T follicular helper cell (primary cell): Measurements from ENCODE around the gene PAQR8.
"Not testable (repeated sequence)": the region's sequence is repeated elsewhere in the genome, so short reads cannot be mapped to it uniquely, and the experiment has no call there.

Experiments used
- DNase-seq: peaks from one replicate; pipeline ENCODE4 v3.0.0-alpha.2; 2020; ENCODE audit warnings: low read depth

The PAQR8 gene

DNA sequence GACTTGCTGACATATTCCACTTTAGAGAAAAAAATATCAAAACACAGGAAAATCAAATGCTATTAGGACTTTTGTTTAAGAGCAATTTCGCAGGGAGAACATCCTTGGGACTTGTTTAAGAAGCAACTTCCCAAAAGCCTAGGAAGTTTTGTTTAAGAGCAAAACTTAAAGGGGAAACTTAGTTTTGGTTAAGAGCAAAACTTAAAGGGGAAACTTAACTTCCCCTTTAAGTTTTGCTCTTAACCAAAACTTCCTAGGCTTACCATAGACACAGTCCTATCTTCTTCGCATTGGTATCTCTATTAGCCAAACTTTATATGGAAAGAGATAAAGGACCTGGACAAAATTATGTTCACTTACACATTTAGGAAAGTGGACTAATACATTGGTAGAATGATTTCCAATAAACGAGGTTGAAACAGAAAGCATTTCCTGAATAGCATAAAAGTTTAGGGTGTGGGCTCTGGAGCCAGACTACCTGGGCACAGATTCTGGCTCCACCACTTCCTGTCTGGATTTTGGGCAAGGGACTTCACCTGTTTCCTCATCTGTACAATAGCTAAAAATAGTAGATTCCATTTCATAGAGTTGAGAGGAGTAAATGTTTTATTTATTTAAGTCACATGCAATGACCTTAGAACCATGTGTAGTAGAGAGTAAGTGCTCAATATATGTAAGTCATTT is 15.7 kb downstream of the PAQR8 start:
- DNase-seq, result no peak

DNA sequence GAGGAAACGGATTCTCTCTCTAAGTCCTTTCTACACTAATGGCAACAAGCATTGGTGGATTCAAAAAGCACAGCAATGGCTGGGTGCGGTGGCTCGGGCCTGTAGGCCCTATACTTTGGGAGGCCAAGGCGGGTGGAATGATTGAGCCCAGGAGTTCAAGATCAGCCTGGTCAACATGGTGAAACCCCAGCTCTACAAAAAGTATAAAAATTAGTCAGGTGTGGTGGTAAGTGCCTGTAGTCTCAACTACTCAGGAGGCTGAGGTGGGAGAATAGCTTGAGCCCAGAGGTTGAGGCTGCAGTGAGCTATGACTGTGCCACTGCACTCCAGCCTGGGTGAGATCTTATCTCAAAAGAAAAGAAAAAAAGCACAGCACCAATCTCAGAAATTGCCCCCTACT is 19.3 kb downstream of the PAQR8 start:
- no peak for DNase-seq

DNA sequence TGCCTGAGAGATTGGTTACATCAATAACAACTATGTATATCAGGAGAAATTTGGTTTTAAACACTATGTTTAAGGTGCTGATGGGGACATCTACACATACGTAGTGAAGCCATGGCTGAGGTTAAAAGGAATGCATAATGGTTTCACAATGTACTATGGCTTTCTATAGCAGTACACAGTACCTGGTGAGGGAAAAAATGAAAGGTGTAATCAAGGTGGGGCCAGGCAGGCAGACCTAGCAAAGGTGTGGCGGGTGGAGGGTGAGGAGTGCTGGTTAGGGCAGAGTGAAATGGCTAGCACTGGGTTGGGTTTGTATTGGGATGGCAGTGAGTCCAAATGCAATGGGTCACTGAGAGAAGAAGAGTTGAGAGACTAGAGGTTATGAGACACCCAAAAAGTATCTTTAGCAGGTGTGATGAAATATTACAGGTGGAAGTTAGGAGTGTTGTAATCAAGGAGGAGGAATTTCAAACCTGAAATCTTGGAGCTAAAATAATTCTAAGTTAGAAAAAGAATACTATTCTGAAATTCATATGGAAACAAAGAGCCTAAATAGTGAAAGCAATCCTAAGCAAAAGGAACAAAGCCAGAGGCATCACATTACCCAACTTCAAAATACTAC is 22.3 kb downstream of the PAQR8 start:
- no peak for DNase-seq

DNA sequence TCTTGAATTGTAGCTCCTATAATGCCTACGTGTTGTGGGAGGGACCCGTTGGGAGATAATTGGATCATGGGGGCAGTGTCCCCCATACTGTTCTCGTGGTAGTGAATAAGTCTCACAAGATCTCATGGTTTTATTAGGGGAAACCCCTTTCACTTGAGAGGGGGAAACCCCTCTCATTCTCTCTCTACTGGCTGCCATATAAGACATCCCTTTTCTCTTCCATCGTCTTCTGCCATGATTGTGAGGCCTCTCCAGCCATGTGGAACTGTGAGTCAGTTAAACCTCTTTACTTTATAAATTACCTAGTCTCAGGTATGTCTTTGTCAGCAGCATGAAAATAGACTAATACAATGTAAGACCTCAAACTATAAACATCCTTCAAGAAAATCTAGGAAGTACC is 23.1 kb downstream of the PAQR8 start:
- DNase-seq, result no peak

DNA sequence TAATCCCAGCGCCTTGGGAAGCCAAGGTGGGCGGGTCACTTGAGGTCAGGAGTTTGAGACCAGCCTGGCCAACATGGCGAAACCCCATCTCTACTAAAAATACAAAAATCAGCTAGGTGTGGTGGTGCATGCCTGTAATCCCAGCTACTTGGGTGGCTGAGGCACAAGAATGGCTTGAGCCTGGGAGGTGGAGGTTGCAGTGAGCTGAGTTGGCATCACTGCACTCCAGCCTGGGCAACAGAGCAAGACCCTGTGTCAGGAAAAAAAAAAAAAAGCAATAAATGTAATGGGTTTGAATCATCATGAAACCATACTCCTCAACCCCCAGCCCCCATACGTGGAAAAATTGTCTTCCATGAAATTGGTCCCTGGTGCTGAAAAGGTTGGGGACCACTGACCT is 26.2 kb downstream of the PAQR8 start:
- DNase-seq, result not testable (repeated sequence)

DNA sequence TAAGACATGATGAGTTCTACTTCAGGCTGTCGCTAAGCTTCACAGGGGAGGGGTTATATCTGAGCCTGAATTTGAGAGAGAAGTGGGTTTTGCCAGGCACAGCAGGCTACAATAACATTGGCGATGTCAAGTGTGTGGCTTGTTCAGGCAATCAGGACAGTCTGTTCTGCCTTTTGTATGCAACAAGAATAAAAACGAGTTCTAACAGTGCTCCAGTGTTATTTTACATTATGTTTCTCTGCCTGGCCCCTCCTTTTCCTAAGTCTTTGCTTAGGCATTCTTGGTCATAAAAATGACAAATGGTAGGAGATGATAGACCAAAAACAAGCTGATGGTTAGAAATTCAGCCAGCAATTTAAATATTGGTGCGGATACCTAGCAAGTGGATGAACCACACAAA is 26.8 kb downstream of the PAQR8 start:
- DNase-seq, result no peak

DNA sequence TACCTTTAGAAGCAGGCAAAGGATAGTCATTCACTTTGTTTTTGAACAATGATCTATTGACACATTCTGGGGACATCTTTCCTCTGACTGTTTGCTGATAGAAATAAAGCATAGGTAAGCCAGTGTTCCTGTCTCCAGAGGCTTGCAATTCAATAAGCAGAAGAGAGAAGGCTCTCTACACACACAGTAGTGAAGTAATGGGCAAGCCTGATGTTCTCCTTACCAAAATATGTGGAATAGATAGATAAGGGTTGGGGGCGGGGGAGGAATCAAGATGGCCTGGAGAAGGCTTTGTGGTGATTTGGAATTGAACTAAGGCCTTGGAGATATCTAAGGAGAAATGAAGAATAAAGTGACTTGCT is 27.3 kb downstream of the PAQR8 start:
- DNase-seq, result no peak

DNA sequence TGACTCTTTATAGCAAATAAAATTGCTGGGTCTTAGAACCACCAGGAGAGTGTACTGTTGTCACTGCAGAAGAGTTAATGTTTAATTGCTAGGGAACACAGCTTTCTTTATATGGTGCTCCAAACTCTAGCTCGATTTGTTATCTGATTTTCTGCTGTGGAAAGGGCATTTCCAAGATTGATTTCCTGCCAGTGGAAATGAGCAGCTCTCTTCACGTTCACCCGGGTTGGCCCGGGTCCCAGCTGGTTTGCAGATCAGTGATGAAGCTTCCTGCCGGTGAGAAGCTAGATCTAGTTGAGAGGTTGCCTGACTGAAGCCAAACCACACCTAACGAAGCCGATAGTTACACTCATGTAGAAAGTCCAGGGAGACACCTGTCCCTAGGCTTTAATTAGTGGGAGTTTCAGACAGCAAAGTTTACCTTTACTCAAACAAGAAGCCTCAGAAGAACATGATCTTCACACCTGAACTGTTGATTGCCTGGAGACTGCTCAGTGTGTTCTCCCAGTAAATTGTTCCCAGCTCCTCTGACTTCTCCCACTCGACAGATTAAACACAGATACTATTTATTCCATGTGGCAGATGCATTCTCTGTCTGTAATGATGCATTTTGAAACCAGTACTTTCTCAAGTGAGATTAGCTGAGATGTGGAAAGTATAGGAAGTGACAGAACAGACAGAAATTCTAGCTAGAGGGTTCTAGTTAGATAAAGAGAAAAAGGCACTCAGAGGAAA is 27.8 kb downstream of the PAQR8 start:
- peak; percentile 58 for DNase-seq

DNA sequence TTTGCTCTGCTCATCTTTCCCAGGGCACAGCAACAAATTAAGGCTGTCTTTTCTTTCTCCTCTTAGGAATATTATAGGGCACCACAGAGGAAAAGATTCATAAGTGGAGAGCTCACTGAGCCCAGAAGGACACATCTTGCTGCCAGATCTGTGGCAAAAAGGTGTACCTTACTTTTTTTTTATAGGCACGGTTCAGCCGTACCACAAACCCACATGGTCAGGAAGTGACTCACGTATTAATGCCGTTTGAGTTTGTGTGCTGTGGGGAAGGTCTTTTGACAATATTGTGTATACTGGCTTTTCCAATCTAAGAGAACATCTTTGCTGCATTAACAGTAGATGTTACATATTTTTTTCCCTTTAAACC is 28.4 kb downstream of the PAQR8 start:
- DNase-seq, result peak; percentile 63

DNA sequence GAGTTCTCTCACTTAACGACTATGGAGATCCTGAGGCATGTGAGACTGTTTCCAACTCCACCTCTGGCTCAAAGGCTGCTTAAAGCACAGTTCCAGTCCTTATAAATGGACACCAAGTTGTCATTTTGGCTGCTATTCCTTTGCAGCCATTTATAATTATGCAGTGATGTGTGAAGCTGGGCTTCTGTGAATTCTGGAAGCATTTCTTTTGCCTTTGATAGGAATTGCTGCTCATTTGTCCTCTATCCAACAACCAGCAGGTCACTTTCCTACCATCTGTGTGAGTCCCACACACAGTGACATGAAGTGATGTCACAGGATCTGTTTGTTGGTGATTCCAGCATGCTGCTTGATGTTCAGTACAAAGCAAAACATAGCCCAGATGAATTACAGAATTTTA is 29.6 kb downstream of the PAQR8 start:
- DNase-seq, result no peak

DNA sequence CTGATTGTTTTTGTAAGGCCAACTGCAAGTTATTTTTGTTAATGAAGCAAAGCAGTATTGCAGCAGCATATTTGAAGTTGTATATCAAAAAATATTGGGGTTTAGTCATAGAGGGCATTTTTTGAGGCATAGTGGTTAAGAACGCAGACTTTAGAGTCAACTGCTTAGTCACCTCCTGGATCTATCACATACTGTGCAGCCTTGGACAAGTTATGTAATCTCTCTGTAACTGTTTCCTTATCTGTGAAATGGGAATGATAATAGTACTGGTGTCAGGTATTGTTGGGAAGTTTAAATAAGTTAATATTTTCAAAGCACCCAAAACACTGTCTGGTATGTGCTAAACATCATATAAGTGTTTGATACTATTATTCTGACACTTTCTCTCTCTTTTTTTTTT is 31.0 kb downstream of the PAQR8 start:
- no peak for DNase-seq

DNA sequence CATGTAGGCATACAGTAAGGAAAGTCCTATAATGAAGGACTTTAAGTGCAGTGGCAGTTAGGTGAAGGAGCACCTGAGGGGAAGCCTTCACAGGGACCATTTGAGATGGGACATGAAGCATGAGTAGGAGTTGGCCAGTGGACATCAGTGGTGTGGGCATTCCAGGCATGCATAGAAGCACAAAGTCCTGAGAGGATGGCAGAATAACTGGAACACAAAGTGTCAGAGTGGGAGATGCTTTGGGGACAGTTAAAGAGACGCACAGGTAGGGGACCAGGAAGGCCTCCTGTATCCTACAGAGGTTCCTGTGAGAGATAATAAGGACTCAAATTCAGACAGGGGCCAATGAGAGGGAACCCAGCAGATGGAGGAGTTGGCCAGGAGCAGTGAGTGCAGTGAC is 31.8 kb downstream of the PAQR8 start:
- DNase-seq, result no peak

DNA sequence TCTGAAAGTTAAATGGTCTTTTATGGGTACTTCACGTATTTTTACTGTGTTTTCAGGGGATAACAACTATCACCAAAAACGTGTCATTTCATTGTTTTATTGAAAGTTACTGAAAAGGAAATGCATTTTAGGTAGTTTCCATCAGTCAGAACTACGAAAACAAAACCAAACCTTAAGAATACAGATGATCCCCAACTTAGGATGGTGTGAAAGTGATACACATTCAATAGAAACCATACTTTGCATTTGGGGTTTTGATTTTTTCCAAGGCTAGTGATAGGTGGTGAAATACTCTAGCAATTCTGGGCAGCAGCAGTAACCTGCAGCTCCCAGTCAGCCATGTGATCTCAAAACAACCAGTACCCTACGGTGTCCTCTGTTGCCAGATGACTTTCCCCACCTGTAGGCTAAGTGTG is 32.3 kb downstream of the PAQR8 start:
- no peak for DNase-seq

DNA sequence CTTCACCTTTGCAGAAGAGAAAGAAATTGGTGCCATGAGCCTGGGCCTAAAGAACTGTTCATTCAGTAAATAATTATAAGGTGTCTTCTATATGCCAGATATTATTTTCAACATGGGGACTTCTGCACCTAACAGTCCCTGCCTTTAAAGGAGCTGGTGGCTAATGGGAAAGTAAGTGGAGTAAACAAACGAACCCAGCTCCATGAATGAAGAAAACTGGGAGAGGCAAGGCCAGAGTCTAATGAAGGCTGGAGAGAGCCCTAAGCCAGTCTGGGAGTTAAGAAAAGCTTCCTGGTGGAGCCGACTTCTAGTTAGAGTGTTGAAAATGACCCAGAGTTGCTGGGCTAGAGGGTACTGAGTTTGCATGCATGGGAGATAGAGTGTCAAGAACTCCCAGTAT is 34.0 kb downstream of the PAQR8 start:
- no peak for DNase-seq

DNA sequence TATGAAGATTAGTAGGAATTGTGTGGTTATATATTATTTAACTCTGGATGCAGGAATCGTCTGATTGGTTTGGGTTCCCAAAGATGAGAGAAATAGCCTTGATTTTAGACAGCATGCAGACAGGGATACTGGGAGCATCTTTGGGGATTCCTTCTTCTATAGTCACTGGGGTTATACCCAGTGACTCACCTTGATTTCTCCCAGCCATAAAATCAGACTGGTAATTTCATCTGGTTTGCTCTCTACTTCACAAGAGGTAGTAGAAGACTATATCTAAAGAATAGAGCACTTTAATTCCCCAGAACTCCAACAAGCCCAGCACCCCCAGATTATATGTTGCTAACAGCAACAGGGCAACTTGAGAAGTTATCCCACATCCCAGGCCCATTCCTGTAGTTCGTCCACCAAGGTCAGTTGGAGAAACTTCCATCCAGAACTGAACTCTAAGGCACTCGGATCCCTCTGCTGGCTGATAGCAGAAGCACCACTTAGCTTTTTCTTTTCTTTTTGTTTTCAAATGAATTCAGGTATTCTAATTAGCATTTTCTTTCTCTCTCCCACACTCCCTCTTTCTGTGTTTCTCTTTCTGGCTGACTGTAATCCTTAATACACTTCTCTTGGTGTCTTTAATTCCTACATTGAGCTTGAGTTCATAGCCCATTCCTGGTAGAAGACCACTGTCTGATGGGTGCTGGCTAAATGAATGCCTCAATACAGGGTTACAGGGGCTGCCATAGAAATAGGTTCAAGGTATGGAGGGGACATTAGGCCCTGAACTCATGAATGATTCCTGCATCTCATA is 37.8 kb downstream of the PAQR8 start:
- no peak for DNase-seq

DNA sequence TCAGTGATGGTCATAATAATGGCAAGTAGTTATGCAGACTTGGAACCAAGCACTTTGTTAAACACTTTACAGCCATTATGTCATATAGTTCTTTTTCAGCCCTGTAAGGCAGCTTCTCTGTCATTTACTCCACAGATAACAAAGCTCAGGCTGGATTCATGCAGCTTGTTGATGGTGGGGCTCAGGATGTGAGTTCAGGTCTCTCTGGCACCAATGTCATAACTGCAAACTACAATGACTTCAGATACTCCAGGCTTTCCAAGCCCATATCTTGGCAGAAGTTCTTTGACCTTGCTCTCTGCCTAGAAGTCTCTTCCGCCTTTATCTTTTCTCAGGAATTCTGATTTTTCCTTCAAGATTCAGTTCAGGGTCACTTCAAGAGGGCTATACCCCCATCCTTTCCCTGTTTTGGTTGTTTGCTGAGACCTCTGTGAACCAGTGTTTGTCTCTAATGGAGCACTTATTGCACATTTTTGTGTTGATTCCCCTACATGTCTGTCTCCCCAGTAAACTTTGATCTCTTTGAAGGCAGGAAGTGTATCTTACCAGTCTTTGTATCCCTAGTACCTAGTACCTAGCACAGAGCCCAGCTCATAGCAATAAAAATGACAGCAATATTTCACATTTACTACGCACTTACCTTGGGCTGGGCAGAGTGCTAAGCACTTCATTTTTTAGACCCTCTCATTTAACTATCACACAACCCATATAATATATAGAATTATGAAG is 38.5 kb downstream of the PAQR8 start:
- no peak for DNase-seq

DNA sequence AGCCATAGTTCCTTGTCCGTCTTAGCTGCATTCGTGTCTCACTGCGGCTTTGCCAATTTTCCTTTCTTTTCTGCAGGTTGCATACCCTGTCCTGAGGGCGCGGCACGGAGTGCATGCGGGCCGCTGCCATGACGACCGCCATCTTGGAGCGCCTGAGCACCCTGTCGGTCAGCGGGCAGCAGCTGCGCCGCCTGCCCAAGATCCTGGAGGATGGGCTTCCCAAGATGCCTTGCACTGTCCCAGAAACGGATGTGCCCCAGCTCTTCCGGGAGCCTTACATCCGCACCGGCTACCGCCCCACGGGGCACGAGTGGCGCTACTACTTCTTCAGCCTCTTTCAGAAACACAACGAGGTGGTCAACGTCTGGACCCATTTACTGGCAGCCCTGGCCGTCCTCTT is 41.1 kb downstream of the PAQR8 start:
- no peak for DNase-seq

DNA sequence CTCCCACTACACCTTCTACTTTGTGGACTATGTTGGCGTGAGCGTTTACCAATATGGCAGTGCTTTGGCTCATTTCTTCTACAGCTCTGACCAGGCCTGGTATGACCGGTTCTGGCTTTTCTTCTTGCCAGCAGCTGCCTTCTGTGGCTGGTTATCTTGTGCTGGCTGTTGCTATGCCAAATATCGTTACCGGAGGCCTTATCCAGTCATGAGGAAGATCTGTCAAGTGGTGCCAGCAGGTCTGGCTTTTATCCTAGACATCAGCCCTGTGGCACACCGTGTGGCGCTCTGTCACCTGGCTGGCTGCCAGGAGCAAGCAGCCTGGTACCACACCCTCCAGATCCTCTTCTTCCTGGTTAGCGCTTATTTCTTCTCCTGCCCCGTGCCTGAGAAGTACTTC is 41.7 kb downstream of the PAQR8 start:
- no peak for DNase-seq

DNA sequence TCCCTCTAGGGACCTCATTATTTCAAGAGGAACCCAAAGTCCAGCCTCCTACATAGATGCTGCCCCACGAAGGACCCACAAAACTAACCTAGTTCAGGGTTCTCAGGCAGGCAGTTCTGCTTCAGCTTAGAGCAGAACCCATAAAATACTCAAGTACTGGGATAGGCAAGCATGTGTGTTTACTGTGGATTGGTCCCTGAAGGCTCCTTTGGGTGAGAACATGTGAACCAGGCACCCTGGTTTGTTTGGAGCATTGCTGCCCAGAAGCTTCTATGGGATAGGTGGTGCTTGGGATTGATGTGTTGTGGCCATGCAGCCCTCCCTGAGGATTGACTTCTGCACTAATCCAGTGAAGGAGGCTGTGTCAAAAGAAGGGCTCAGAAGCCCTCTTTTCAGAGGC is 43.3 kb downstream of the PAQR8 start:
- no peak for DNase-seq

DNA sequence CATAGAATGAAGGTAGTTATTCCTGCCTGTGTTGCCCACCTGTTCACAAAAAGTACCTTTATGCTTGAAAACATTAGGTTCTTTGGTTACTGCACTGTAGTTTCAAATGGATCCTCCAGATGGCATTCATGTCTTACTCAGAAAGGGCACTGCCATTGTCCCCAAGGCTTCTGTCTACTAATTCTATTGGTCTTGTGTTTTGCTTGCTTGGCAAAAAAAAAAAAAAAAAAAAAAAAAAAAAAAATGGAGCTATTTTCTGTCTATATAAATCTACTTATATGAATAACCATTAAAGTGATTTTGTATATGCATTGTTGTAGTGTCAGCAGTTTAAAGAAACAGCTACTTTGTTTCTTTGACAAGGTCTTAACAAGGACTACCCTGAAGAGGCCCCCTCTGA is 45.5 kb downstream of the PAQR8 start:
- no peak for DNase-seq

DNA sequence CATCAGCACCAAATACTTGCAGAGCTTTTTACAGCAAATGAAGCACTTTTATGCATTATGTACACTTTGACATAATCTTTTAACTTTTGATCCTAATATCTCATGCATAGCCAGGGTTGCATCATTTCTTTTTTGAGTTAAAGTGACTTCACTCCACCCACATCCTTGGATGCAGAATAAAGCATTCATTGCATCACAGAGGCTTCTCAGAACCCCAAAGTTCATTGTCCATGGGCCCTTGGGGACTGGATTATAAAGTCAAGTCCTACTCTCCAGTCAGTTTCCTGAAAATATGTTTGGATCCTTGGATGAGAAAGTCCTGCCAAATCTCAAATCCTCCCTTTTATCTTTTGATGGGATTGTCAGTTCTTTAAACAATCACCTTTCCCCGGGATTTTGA is 47.5 kb downstream of the PAQR8 start:
- DNase-seq, result no peak

DNA sequence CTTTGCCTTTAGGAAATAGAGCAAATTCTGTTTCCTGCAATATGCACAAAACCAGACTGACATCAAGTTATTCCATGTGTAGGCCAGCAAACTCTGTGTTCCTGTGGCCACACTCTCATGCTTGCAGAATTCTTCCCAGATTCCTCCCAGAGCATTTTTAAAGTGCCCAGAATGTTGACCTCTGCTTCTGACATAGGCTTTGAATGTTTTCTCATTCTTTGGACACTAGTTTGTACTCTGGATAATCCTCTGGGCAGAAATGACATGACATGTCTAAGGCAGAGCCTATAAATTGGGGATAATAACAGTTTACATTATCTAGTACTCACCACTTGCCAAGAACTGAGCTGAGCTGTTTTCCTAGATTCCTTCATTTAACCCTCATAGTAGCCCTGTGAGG is 49.0 kb downstream of the PAQR8 start:
- no peak for DNase-seq
